GM12874 (cell line): Measurements from ENCODE around the gene TIMM22.

Experiments
- TF ChIP-seq, protein P1 (sequence below): IDR thresholded peaks from 2 replicates; pipeline ENCODE4 v1.5.1; 2011; ENCODE audit warnings: low read depth, mild to moderate bottlenecking, control low read depth, low read length, moderate library complexity; ENCODE audit not compliant: insufficient read depth

TIMM22 gene

DNA sequence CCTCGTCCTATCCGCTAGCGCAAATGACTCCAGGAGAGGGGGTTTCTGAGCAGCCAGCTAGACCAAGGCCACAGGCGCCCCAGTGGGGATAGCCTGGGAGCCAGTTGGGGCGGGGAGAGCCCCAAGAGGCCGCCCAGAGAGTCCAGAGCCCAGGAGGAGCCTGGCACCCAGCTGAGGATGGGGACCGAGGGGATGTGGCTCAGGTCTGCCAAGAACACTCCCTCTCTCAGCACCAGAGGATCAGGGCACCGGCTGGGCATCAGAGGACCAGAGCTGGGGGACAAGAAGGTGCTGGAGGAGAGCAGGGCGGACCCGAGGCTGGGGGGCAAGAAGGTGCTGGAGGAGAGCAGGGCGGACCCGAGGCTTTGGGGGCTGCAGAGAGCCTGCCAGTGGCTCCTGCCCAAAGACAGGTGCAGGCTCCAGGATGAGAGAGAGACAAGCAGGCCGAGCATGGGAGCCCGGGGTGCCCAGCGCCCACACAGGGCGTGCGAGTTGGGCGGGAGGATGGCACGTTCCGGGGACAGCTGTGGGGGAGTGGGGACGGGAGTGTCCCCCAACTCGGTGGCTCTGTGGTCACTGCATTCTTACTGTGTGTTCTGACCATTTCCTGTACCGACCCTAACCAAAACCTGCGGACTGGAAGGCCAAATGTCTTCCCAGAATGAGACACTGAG is 39.4 kb downstream of the TIMM22 start:
- TF ChIP-seq, protein P1, sequence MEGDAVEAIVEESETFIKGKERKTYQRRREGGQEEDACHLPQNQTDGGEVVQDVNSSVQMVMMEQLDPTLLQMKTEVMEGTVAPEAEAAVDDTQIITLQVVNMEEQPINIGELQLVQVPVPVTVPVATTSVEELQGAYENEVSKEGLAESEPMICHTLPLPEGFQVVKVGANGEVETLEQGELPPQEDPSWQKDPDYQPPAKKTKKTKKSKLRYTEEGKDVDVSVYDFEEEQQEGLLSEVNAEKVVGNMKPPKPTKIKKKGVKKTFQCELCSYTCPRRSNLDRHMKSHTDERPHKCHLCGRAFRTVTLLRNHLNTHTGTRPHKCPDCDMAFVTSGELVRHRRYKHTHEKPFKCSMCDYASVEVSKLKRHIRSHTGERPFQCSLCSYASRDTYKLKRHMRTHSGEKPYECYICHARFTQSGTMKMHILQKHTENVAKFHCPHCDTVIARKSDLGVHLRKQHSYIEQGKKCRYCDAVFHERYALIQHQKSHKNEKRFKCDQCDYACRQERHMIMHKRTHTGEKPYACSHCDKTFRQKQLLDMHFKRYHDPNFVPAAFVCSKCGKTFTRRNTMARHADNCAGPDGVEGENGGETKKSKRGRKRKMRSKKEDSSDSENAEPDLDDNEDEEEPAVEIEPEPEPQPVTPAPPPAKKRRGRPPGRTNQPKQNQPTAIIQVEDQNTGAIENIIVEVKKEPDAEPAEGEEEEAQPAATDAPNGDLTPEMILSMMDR = no peak

DNA sequence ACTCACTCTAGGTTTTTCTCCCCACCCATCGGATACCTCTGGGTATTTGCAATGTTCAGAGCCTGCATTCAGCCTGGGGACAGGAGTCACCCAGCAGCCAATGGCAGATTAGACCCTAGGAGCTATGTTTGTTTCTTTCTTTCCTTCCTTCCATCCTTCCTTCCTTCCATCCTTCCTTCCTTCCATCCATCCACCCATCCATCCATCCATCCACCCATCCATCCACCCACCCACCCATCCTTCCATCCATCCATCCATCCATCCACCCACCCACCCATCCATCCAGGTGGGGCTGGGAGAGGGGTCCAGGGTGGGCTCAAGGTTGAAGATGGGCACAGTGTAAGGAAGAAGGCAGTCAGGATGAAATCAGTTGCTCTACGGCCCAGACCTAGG is 39.9 kb downstream of the TIMM22 start:
- TF ChIP-seq, protein P1 = no peak

DNA sequence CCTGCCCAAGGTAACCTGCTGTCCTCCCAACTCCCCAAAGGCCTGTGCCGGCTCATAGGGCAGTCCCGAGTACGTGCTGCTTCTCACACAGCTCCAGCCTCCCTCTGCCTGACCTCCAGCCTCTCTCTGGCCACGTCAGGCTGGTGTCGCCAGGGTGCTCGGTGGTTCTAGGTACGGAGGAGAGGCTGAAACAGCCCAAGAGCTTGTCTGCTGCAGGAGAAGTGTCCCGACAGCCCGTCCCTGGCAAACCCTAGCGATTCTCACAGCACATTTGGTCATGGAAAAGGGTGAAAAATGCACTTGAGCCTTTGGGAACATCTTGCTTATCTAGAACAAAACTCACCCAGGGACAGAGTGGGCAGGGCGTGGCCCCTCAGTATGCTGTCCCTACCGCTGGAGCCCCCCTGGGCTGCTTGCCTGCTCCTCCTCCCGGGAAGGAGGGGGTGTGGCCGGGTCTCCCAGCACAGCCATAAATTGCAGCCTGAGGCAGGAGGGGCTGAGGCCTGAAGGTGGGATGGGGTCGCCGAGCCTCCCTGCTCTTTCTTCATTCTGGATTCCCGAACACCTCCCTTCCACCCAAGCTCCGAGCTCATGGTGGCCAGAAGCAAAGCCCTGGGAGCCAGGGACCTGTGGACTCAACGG is 40.4 kb downstream of the TIMM22 start:
- TF ChIP-seq, protein P1 = no peak

DNA sequence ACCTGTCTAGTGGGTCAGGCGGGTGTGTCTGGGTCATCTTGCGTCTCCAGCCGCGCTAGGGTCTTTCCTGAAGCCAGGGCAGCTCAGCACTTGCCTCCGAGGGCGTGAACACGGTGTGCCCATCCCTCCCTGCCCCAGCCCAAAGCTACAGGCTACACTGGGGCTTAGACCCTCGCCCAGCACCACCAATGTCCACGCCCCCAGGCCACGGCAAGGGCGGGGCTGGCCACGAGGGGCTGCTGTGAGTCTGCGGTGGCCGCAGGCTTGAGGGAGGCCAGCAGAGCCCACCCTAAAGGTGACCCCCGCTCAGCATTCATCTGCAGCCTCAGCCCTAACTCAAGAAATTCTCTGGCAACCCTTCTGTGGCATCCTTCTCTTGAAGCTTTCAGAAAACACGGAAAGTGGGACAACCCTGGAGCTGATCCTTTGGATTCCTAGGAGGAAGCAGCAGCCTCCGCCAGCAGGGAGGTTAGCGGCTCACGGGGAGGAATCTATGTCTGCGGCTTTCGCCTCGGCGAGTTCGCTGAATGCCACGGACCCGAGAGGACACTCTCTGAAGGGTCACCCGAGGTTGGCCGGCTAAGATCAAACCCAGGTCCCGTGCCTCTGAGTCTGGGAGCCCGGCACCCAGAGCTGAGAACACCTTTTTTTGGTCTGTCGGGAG is 41.7 kb downstream of the TIMM22 start:
- TF ChIP-seq, protein P1 = no peak

DNA sequence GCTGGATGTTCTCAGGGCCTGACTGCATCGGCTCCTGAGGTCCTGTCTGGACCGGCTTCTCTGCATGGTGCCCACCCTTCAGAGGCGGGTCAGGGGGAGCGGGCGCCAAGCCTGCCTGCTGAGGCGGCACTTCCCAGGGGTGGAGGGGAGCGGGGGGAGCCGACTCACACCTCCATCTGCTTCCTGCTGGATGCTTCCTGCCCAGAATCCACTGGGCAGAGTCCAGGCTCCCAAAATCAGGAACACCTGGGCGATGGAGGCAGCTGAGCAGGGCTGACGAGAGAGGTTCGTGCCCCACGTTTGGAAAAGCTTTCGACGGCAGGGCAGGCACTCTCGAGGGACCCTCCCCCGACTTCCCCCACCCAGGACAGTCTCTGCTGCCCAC is 42.2 kb downstream of the TIMM22 start:
- TF ChIP-seq, protein P1 = no peak

DNA sequence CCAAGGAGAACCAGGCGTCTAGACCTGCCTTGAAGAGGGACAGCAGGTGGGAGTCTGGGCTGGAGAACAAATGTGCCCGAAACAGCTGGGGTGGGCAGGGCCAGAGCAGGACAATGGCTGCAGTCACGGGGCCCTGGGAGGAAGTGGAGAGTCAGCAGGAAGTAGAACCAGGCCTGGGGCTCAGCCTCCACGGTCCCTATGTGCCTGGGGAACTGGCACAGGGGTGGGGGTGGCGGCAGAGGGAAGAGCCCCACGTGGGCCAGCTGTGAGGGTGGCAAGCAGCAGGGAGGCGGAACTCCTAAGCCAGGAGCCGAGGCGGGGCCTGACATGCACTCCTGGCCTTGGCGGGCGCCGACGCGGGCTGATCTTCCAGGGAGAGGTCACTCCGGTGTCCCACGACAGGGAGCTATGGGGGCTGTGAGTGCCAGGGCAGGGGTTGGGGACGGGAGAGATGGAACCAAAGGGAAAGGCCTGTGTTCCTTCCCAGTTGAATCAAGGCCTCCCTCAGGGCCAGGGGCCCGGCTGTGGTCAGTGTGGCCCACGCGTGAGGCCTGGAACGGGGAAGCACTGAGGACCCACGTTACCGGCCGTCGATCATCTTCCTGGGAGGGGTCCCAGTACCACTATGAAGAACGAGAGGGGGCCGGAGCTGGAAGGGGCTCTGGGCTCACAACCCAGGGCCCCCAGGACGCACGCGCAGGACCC is 42.7 kb downstream of the TIMM22 start:
- TF ChIP-seq, protein P1 = no peak

DNA sequence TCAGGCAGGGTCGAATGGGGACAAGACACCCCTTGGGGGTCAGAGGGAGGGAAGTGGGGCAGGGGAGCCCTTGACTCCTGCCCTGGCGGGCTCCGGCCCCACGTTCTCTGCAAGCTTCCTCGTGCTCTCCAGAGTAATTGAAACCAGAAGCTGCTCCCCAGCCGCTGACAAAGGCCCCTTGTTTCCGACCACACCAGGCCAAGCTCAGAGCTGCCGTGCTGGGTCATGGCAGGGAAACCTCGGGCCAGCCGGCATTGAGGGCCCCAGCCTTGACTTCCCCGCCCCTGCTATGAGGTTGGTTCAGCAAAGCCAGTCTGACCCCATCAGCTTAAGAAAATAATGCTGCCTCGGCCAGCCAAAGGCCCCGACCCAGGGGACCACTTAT is 43.3 kb downstream of the TIMM22 start:
- TF ChIP-seq, protein P1 = no peak
